ENCODE data around the gene MELTF.

MELTF gene

GRCh38 chr3:196962930-196963630, 66.5 kb downstream of the MELTF start:
- H3K27me3 ChIP-seq (ENCODE audit: insufficient read depth, insufficient read length) = peaks cover 18% of the 10 kb centered on the region
- TF ChIP-seq SUZ12 (IDR thresholded peaks at IDR 0.05; ENCODE audit: extremely low read depth, insufficient read depth, insufficient read length) (no peak), YY1 (IDR thresholded peaks at IDR 0.05; ENCODE audit: insufficient read depth, insufficient read length) (no peak), ZNF274 (IDR thresholded peaks at IDR 0.05; ENCODE audit: low read depth, low read length) (no peak)

GRCh38 chr3:196962108-196962929, 67.3 kb downstream of the MELTF start:
- Histone ChIP-seq H3K27me3 (ENCODE audit: insufficient read depth, insufficient read length) (peaks cover 10% of the 10 kb centered on the region), H3K4me1 (ENCODE audit: insufficient read depth, insufficient read length) (no peaks in the 10 kb centered on the region), H3K9ac (ENCODE audit: insufficient read length, low read depth) (no peak overlapping the region), H3K36me3 (ENCODE audit: insufficient read depth, insufficient read length, low read length) (no peaks in the 10 kb centered on the region), H3K4me3 (ENCODE audit: insufficient read length, low read depth) (no peak overlapping the region), H3K9me3 (ENCODE audit: insufficient read depth, low read length) (no peaks in the 10 kb centered on the region)
- DNase-seq (ENCODE audit: low read depth, low spot score) = no peak
- no peak for TF ChIP-seq SUZ12 (IDR thresholded peaks at IDR 0.05; ENCODE audit: extremely low read depth, insufficient read depth, insufficient read length)
- TF ChIP-seq YY1 (IDR thresholded peaks at IDR 0.05; ENCODE audit: insufficient read depth, insufficient read length) = no peak
- TF ChIP-seq ZNF274 (IDR thresholded peaks at IDR 0.05; ENCODE audit: low read depth, low read length) = no peak

More at GRCh38 chr3:196962930-196963630, 66.5 kb downstream of the MELTF start:
- Histone ChIP-seq H3K9ac (ENCODE audit: insufficient read length, low read depth) (no peak overlapping the region), H3K36me3 (ENCODE audit: insufficient read depth, insufficient read length, low read length) (no peaks in the 10 kb centered on the region), H3K4me1 (ENCODE audit: insufficient read depth, insufficient read length) (peaks cover 2% of the 10 kb centered on the region), H3K4me3 (ENCODE audit: insufficient read length, low read depth) (no peak overlapping the region), H3K9me3 (ENCODE audit: insufficient read depth, low read length) (no peaks in the 10 kb centered on the region)
- DNase-seq (ENCODE audit: low read depth, low spot score) = no peak

GRCh38 chr3:196954832-196955231, 74.8 kb downstream of the MELTF start:
- Histone ChIP-seq H3K27me3 (ENCODE audit: insufficient read depth, insufficient read length) (no peaks in the 10 kb centered on the region), H3K9me3 (ENCODE audit: insufficient read depth, low read length) (no peaks in the 10 kb centered on the region), H3K4me1 (ENCODE audit: insufficient read depth, insufficient read length) (no peaks in the 10 kb centered on the region), H3K9ac (ENCODE audit: insufficient read length, low read depth) (no peak overlapping the region), H3K4me3 (ENCODE audit: insufficient read length, low read depth) (no peak overlapping the region), H3K36me3 (ENCODE audit: insufficient read depth, insufficient read length, low read length) (no peaks in the 10 kb centered on the region)
- no peak for DNase-seq (ENCODE audit: low read depth, low spot score)
- no peak for TF ChIP-seq SUZ12 (IDR thresholded peaks at IDR 0.05; ENCODE audit: extremely low read depth, insufficient read depth, insufficient read length)
- no peak for TF ChIP-seq YY1 (IDR thresholded peaks at IDR 0.05; ENCODE audit: insufficient read depth, insufficient read length)
- no peak for TF ChIP-seq ZNF274 (IDR thresholded peaks at IDR 0.05; ENCODE audit: low read depth, low read length)

Data from NT2/D1 (cell line).